ENCODE data around the gene OR56A3.

- TF ChIP-seq CTCF (IDR thresholded peaks at IDR 0.05; ENCODE audit: low read depth, low read length) = no peak
- no peak for TF ChIP-seq MAX (IDR thresholded peaks at IDR 0.05; ENCODE audit: low read depth, low read length)
- TF ChIP-seq POLR2A (IDR thresholded peaks at IDR 0.05; ENCODE audit: extremely low read depth, insufficient read length) = no peak
Measured at GRCh38 chr11:5929571-5930368, 12.3 kb upstream of the OR56A3 start.
